NCI-H1417 treated with DMSO at 0.1 percent for 48 hours (cell line): Measurements from ENCODE around the gene MACROD2.

Source experiments
- DNase-seq: peaks from one replicate; lab custom pipeline; 2025; lab: John Stamatoyannopoulos, UW

Gene MACROD2

DNA sequence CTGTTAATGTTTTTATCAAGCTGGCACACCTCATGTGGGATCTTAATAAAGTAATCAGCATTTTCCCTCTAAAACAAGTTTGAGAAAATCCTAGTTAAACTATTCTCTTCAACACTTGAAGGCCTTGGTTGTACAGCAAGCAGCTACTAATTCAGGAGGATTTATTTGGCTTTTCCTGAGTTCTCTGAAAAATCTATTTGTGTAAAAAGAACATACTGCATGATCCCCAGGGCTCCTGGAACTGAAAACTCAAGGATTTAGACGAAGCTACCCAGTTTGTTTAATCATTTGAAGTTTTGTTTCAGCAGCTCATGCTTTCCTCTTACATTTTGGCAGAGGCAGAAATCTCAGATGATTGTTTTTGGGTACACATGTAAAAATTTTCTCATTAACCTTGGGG is 651.7 kb downstream of the MACROD2 start:
- no peak for DNase-seq

DNA sequence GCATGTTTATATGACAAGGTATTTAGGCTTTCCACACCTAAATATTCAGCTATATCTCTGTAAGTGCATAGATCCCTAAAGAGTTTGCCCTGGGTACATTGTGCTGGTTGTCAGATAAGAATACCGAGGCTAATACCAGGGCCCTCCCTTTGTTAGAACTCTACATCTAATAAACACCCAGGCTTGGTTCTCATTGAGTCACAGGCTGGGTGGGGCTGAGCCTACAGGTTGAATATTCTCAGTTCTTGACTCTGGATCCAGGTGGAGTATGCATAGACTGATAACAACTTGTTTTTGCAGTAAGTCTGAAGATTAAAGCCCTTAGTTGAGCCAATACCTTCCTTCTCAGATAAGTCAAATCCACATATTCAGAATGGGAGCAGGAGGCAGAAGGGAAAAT is 654.3 kb downstream of the MACROD2 start:
- DNase-seq = no peak

DNA sequence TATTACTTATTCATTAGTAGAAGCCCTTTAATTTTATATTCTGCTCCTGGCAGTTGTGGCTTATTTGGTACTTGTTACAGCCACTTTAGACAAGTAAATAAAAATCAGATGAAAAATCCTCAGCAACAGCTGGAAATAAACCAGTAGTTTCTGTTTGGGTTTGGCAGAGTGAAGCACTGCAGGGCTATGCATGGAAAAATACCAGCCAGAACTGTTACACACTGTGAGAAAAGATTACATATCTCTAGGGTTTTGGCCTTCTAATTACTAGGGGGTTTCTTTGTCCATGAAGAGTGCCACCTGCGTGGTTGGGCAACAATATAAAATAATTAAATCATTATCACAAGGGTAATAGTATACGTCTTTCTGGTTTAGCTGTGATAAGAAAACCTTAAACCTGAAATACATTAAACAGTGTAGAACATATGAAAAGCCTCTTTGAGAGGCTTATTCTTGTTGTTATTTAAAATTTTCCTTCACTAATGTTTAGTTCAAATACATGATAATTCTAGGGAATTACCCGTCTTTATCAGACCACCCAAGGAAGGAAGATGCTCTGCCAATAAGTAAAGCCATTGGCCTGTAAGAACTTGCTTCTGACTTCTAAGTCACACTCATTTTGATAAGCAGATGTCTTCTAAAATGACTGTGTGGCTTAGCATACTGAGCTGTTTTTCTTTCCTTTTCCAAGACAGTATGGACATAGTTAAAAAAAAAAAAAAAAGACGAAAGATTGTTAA is 662.1 kb downstream of the MACROD2 start:
- DNase-seq = no peak

DNA sequence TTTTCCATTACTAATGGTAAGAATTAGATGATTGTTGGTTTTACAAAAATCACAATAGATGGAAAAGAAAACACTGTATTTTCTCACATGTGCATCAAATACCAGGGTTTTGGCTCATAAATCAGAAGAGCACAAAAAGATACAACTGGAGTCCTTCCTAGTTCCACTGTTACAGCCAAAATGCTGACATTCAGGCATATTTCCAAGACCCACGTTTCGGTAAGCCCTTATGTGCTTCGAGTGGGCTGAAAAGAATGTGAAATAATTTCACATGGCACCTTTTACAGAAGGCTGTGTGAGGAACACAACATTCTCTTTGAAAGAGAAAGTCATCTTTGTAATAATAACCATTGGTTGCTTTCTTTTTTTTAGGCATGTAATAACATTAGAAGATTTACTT is 668.8 kb downstream of the MACROD2 start:
- DNase-seq = no peak

DNA sequence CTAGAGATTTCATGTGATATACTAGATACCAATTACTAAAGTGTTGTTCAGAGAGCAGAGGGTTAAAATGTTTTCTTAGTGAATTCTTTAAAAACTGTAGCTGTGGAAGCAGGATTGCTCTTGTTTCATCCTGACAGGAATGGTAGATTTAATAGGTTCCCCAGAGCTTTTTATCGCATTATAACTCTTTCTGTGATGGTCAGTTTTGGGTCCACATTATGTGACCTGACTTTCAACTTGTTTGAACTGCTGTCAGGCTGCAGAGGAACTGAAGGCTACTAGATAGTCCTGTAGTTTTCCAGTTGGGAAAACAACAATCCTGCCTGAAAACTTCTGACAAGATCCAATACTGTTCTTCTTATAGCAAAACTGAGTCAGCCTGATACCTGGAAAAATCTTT is 671.4 kb downstream of the MACROD2 start:
- DNase-seq = no peak

DNA sequence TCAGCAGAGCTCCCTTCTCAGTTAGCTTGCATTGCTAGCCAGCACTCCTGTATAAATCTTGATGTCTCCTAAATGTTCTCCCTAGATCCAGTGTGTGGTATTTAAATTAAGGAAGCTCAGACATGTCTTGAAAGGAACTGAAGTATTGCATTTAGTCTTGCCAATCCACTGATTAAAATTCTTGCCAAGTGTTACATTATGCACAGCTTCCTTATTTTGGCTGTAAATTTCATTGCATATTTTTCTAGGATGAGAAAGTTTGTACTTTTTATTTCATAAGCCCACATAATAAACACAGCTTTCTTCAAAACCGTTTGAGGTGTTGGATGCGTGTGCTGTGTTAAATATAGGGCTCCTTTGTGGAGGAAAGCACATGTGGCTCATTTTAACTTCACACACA is 671.9 kb downstream of the MACROD2 start:
- no peak for DNase-seq

DNA sequence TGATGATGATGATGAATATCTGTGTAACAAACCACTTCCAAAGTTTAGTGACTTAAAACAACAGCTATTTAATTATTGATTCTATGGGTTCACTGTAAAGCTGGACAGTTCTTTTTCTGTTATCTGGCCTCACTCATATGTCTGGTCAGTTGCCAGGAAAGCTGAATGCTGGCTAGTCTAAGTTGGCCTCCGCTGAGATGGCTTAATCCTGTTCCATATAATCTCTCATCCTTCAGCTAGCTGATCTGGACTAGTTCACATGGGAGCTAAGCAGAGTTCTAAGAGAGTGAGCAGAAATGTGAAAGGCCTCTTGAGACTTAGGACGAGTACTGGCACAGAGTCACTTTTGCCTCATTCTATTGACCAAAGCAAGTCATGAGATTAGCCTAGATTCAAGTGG is 676.8 kb downstream of the MACROD2 start:
- no peak for DNase-seq

DNA sequence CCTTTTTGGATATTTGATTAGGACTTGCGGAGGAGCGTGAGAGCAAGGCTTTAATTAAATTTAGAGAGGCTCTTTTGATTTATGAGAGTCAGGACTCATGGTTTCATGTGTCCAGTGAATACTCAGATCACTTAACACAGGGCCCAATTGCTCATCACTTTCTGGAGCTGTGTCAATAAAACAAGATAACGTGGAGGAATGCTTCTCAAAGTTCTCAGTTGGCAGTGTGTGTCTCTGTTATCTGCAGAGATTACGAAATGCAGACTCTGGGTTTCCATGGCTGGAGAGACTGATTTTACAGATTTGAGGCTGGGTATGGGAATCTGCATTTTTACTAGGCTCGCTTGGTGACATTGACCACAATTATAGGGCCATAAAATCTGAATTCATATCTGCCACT is 677.8 kb downstream of the MACROD2 start:
- no peak for DNase-seq

DNA sequence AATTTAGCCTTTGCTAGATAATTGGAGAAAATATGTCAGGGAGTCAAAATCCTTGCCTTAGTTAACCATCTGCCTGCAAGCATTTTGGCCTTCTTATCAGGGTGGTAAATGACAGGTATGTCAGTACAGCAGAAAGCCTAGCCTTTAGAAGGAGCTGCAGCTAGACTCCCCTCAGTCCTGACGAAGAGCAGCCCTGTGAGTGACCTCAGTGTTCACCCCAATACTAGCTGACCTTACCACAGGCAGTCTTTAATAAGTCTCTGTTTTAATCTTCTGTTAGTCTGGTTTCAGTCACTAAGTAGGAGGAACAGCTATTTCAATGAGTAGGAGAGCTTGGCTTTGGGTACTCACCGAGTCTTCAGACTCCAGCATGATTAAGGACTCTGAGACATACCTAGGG is 682.1 kb downstream of the MACROD2 start:
- no peak for DNase-seq

DNA sequence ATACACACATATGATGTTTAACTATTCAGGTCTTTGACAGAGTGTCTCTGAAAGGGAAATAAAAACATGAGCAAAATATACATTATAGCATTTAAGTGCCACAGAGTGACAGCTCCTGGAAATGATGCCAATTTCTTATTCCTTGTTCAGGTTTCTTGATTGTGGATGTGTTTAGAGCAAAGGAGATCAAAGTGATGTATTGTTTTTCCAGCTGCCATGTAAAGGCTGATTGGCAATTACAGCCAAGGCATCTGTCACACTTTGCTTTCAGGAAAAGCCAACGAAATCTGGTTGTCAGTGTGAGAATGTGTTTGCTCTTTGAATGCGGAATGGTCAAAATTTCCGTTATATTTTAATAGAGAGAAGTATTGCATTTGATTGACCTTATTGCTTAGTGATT is 689.9 kb downstream of the MACROD2 start:
- no peak for DNase-seq

DNA sequence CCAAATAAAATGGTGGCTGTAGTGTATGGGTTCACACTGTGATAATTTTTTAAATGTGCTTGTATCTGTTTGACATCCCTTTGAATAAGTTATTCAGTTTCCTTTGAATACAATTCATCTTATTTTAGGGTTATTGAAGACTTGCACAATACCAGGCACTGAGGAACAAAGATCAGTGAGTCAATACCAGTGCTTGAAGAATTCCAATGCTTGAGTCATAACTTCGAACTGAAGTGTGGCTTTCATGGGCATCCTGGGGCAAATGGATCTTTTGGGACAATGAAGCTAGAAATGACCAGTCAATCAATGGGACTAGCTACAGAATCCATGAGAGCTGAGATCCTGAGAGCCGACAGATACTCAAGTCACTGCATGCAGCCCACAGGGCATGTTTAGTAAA is 692.0 kb downstream of the MACROD2 start:
- no peak for DNase-seq

DNA sequence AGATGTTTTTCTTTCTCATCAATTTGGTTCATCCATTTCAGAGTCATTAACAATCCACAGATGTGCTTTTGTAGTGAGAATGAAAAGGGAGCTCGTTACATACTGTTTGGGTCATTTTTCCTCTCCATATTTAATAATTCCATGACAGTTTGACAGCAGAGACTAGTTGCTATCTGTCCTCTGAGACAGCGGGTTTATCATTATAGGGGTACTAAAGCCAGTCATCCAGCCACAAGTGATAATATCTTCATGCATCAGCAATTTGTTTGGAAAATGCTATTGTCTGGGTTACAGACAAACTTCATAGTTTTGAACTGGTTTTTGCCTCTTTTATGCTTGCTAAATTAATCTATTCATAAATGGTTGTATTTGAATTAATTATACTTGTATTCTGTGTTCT is 692.7 kb downstream of the MACROD2 start:
- DNase-seq = no peak

DNA sequence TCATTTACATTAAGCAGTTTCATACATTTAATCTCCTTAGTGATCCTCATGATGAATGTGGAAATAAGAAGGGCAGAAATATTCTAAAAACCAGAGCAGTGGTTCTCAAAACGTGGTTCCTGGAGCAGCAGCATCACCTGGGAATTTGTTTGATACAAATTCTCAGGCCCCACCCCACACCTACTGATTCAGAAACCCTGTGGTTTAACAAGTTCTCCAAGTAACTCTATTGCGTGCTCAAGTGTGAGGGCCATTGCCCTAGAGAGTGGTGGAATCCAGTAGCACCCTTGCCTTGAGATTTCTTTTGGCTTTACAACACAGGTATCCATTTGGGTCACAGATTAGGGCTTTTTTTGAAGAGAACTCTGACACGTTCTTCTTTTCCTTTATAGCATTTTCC is 696.7 kb downstream of the MACROD2 start:
- DNase-seq = no peak

DNA sequence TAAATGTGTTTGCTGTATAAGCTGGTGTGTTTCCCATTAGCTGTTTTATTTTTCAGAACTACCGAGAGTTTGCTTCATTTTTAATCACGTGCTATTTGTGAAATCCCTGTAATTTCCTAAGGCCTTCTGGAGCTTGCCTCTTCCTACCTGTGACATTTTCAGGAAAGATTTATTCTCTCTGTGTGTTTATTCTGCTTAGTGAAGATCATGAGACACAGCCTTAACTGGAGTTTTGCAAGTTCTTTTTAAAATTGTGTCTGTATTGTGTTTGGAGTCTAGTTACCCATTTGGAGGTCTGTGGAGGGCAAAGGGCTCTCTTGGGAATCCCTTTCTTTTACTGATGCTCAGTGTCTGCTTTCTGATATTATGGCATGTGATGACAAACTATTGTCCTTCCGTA is 701.2 kb downstream of the MACROD2 start:
- no peak for DNase-seq

DNA sequence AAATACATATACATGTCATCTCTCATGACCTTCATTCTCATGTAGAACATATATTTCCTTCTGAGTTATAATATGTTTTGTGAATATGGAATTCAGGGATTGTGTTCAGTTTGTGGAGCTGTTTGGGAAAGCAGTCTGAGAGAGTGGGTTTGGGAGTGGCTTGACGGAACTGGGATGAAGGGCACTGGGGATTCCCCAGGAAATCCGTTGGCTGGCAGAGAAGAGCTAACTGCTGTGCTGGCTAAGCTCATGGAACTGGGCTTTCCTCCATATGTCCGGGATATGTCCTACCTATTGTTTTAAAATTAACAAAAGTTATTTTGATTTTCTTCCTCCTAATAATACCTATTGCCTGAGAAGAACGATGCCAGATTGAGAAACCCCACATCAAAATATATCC is 701.6 kb downstream of the MACROD2 start:
- DNase-seq = no peak

DNA sequence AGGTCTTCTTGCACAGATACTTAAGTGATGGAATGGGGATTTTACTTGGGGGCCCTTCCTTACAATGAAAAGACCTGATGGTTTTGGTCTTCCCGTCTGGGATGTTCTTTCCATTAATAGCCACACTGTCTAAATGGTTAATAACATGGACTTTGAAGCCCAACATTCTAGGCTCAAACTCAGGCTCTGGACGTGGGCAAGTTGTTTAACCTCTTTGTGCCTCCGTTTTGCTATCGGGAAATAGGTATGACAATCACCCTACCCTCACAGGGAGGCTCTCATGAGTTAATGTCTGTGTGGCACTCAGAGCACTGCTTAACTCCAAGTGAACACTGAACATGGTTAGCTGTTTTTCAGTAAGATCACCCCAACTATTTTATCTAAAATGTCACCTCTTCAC is 702.8 kb downstream of the MACROD2 start:
- no peak for DNase-seq

DNA sequence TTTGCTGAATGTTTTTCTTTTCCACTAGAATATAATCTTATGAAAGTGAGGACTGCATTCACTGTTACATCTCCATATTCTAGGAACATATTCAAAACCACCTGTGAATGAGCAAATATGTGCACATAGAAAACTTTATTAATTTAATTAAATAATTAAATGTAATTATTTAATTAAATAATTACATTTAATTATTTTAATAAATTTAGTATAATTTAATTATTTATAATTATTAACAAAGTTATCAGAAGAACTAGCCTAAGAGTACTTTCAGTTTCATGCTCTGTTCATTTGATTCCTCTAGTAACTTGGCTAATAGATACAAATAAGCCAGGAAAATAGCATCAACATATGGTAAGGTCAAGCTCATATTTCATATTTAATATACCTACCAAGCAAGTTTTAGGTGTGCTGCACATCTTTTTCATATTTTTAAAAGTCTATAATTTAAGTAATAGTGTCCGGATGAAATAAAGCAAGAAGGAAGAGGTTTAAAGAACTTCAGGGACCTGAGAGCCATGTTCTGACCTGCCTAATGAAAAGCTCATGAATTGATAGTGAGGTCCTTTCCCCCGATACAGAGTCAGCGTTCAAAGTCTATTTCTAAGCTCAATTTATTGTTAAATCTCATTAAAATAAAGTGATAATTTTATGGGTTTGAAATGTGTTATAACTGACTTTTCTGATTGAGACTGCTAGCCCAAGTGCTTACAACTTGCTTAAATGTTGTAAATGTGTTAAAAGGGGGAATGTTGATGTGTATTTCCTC is 703.5 kb downstream of the MACROD2 start:
- DNase-seq = no peak

DNA sequence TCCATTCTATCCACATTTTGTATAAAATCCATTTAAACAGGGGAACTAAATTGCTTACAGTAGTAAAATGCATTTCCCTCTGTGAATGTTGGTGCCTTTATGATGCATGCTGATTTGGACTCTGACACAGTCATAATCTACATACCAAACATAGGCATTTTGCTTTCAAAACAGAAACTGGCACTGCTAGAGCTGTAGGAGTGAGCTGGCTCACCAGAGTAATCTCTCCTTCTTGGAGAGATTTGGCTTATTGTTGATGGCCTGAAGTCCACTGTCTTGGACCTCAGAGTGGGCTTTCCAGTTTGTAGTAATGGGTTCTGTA is 705.3 kb downstream of the MACROD2 start:
- DNase-seq = no peak

DNA sequence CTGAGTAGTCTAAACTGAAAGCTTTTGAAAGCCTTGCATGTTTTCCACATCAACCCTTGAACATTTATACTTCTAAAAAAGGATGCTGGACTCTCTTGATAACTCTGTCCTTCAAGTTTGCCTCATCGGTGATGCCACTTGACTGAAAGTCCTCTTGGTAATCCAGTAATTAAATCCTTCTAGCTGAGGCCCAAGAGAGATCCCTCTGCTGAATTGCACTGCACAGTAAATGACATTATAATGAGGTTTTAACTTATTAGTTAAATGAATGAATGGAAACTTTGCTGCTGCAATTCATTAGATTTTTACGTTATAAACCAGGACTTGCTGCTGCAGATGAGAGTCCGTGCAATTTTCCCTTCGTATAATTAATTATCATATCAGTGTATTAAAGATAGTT is 706.0 kb downstream of the MACROD2 start:
- no peak for DNase-seq

DNA sequence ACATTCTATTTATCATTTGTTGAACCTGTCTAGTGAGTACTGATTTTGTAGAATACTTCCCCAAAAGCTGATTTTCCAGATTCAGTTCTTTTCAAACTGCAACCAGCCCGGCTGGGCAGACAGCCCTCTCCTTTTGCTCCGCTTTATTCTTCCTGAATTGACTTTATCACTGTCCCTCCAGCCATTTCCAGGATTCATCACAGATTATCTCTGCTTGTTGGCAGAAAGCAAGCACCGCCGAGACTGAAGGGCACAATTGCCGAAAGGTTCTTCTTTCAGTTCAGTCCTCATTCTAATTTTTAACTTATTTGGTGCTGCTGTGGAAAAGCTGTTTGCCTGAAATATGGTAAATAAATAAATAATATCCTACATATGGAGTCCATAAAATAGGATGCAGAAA is 711.2 kb downstream of the MACROD2 start:
- no peak for DNase-seq

DNA sequence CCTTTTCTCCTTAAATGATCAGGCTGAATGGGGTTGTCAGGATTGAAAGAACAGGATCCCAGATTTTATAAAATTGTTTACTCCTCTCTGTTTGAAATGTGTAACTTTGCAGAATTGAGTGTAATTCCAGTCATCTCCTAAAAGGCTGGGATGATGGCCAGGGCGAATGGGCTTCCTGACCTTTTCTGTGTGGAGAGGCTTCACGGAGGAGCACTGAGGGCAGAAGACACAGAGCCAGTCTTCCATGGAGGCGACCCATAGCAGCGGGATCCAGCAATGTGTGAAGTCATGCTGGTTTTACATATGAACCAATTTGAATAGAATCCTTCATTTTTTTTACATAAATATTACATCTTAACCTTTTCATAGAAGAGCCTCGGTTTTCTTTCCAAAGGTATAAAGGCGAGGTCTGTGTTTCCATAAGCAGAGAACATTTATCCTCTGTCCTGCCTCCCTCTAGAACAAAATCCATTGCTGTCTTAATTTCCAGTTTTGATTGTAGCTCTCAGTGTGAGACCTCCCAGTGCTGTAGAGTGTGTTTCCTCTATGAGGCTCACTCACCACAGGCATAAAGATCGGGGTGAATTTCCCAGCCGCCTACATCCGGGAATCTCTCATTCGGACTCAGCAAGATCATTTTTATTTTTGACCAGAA is 711.8 kb downstream of the MACROD2 start:
- no peak for DNase-seq

DNA sequence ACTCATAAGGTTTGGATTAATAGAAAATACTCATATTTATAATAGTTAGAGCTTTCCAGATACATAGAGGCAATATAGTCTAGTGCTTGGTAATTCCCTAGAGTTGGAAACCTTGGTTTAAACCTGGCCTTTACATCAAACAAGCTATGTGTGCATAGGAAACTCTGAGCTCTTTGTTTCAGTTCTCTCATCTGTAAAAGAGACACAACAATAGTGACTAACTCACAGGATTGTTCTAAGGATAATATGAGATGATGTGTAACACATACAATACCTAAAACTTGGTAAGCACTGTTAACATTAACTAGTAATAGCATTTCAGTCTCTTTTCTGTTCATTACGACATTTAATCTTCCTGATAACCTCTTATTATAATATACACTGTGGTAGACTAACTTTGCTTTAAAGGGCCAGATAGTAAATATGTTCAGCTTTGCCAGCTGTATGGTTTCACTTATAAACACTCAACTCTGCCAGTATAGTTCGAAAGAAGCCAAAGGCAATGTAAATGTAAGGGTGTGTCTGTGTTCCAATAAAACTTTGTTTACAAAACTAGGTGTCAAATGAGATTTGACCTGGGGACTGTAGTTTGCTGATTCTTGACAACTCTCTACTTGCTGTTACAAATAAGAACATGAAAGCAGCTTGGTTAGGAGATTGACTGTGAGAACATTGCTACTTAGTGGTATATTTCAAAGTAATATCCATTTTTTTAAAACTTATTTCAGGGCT is 712.7 kb downstream of the MACROD2 start:
- DNase-seq = no peak

DNA sequence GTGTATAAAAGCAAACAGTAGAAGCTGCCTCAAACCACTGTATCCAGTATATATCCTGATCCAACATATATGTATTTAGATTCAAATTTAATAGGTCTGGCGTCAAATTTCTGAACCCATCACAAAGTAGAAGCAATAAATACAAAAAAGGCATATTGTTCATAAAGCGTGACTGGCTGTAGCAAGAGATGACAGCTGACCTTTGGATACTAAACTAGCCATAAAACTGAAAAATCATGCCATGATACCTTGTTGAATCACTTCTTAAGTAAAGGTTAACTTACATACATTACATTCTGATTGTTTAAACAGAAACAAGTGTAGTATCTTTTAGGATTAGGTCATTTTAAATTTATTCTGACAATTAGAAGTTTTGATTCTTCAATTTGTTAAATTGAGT is 714.1 kb downstream of the MACROD2 start:
- DNase-seq = no peak
